GM18517 (cell line): Measurements from ENCODE around the gene PTP4A2.

Experiments
- ATAC-seq: cut with Tn5 transposase; IDR thresholded peaks from one replicate; pipeline ENCODE4 v1.9.1; 2021; ENCODE audit warnings: mild to moderate bottlenecking, moderate library complexity; ENCODE audit not compliant: unreplicated experiment

The PTP4A2 gene

DNA sequence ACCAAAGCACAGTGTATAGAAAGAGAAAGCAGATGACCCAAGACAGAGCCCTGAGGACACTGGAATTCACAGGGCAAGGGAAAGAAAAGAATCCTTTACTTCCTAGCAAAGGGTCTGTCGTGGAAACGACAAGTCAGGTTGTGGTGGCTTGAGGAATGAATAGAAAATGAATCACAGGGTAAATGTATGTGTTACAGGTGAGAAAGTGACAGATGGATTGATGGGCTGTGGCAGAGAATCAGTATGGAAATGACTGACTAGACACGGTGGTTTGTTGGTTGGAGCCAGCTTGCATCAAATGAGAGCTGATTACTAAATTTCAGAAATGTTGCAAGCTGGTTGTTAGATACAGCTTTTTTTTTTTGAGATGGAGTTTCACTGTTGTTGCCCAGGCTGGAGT, 46.9 kb downstream of the PTP4A2 start:
- ATAC-seq, result no peak

DNA sequence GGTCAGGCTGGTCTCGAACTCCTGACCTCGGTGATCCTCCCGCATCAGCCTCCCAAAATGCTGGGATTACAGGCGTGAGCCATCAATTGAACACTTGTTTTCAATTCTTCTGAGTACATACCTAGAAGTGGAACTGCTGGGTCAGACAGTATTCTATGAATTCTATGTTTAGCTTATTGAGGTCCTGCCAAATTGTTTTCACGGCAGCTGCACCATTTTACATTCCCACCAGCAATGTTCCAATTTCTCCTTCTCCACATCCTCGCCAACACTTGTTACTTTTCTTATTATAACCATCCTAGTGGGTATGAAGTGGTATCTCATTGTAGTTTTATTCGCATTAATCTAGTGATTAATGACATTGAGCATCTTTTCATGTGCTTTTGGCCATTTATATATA, 49.9 kb downstream of the PTP4A2 start:
- ATAC-seq, result no peak

DNA sequence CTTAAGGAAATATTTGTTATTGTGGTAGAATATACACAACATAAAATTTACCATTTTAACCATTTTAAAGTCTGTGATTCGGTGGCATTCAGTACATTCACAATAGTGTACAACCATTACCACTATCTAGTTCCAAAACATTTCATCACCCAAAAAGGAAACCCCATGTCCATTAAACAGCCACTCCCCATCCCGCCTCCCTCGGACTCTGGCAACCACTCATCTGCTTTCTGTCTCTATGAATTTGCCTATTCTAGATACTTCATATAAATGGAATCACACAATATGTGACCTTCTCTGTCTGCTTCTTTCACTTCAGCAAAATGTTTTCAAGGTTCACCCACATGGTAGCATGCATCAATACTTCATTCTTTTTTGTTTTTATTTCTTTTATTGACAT, 51.3 kb downstream of the PTP4A2 start:
- ATAC-seq, result no peak

DNA sequence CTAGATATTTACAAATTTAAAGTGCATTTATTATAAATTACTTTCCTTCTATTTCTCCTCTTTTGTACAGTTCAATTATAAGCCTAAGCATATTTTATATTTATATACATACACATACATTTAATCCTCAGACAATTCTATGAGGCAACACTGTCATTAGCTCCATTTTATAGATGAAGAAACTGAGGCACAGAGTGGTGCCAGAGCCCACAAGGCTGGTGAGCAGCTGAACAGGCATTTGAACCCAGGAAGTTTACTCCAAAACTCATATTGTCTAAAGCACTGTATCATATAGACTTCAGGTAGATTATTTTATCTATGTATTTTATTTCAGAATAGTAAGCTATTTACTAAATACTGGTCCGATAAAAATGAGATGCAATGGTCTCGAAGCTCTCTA, 52.3 kb downstream of the PTP4A2 start:
- ATAC-seq, result no peak

DNA sequence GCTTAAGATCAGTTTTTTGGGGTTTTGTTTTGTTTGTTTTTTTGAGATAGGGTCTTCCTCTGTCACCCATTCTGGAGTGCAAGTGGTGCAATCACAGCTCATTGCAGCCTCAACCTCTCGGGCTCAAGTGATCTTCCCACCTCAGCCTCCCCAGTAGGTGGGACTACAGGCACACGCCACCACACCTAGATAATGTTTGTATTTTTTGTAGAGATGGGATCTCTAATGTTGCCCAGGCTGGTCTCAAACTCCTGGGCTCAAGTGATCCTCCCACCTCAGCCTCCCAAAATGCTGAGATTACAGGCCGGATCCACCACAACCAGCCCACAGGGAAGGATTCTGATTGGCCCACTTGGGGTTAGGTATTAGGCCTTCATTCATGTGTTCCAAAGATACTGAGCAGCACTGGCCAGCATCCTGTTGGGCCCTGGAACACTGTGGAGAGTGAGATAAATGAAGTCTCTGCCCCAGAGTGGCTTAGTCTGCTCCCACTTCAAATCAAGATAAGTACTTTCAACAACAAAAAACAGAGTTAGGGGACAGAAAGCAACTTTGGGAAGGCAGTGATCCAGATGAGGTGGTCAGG, 54.7 kb downstream of the PTP4A2 start:
- no peak for ATAC-seq

DNA sequence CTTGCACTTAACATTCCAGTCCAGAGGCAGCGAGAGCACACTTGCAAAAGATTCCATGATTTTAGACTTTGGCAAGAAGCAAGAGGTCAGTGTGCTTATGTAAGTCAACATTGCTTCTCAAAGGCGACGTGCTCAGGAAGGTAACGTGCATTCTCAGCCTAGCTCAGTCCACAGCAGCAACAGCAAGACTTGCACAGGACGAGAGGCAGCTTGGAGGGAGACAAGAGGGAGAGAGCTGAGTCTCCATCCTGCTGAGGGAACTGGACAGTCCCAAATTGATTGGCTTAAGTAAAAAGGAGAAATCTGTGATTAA, 56.5 kb downstream of the PTP4A2 start:
- ATAC-seq, result no peak

DNA sequence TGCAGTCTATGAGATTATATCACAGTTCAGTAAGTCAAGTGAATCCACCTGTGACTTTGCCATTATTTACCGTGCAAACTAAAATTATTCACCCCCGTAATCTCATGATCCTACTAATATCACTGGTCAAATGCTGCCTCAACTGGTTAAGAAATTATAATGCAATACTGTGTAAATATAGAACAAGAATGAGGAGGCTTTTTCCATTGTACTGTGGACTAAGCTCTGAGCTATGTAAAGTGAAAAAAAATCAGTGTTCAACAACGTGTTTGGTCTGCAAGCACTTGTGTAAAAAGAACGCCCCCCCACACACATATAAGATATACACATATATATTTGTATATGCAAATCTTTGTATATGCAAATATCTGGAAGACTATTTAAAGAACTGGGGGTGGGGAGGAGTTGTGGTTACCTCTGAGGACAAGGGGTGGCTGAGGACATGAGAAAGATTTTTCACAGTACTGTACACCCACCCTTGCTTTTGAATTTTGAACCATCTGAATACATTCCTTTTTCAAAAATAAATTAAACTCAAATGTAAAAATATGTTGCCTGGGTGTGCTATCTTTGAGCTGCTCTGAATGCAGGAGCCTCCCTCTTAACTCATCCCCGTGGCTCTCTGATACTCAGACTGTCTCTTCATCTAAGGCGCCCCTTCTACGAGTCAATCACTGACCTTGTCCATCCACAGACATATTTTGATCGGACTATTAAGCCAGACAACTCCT, 57.0 kb downstream of the PTP4A2 start:
- no peak for ATAC-seq

DNA sequence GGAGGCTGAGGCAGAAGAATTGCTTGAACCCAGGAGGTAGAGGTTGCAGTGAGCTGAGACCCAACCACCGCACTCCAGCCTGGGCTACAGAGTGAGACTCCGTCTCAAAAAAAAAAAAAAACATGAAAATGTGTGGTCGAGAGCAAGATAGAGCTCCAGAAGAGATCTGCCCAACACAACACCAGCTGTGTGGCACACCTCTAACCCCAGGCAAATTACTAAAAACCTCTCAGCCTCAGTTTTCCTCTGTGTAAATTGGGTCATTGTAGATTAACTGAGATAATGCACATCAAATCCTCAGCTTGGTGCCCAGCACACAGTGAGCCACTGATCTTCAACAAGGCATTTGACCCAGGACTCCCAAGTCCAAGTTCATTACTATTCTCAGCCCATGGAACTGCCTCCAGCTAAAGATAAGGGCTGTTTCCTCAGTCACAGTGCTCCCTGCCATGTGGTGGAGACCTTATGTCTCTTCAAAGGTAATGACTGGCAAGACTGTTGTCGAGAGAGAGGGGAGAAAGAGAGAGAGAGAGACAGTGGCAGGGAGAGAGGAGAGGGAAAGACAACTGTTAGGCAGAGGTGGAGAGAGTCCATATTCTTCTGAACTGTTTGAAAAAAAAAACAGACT, 58.1 kb downstream of the PTP4A2 start:
- no peak for ATAC-seq

DNA sequence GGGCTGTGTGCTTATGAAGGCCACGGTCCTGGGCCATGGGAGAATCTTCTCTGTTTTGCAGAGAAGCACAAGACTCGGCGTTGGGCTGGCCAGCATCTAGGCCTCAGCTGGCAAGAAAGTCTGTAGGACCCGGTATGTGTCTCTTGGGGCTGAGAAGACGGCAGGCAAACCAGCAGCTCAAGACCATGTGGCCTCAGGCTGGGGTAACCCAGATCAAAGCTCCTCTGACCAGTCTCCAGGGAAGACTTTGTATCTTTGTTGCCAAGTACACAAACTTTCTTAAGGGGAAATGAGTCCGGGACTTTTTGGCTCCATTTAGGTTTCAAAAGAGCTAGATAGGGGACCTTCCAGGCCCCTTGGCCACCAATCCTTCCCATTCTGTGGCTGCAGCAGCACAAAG, 60.1 kb downstream of the PTP4A2 start:
- ATAC-seq, result no peak

DNA sequence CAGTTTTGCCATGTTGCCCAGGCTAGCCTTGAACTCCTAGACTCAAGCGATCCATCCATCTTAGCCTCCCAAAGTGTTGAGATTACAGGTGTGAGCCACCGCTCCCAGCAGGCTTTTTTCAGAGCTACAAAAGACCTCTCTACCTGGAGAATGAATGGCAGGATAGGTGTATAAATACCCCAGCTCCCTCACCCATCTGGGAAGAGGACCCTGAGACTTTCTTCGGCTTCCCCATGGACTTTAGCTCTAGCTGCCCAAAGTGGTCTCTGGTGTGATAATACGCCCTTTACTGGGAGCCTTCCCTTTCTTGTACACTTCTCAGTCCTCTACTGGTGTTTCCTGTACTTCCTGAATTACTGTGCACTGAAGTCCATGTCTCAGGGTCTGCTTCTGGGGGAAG, 60.6 kb downstream of the PTP4A2 start:
- ATAC-seq, result no peak

DNA sequence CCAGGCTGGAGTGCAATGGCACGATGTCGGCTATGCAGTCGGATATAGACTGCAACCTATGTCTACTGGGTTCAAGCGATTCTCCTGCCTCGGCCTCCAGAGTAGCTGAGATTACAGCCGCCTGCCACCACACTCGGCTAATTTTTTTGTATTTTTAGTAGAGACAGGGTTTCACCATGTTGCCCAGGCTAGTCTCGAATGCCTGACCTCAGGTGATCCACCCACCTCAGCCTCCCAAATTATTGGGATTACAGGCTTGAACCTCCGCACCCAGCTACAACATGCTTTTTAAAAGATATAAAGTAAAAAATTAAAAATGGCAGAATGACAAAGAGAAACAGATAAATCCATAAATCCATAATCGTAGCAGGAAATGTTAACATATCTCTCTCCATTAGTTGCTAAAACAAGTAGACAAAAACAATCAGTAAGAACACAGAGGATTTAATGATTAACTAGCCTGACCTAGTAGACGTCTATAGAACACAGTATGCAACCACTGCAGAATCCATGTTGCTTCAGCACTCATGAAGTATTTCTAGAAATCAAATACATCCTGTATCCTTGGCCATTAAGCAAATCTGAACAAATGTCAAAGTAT, 62.4 kb downstream of the PTP4A2 start:
- ATAC-seq, result no peak

DNA sequence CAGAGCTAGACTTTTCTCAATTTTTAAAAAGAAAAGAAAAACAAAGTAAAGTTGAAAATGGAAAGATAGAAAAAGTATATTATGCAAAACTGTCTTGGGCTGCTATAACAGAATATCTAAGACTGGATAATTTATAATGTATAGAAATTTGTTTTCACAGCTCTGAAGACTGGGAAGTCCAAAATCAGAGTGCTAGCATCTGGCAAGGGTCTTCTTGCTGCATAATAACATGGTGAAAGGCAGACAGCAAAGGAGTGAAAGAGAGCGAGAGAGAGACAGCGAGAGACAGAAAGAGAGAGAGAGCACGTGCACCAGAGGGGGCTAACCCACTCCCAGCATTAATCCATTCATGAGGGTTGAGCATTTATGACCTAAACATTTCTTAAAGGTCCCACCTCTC, 63.2 kb downstream of the PTP4A2 start:
- no peak for ATAC-seq

DNA sequence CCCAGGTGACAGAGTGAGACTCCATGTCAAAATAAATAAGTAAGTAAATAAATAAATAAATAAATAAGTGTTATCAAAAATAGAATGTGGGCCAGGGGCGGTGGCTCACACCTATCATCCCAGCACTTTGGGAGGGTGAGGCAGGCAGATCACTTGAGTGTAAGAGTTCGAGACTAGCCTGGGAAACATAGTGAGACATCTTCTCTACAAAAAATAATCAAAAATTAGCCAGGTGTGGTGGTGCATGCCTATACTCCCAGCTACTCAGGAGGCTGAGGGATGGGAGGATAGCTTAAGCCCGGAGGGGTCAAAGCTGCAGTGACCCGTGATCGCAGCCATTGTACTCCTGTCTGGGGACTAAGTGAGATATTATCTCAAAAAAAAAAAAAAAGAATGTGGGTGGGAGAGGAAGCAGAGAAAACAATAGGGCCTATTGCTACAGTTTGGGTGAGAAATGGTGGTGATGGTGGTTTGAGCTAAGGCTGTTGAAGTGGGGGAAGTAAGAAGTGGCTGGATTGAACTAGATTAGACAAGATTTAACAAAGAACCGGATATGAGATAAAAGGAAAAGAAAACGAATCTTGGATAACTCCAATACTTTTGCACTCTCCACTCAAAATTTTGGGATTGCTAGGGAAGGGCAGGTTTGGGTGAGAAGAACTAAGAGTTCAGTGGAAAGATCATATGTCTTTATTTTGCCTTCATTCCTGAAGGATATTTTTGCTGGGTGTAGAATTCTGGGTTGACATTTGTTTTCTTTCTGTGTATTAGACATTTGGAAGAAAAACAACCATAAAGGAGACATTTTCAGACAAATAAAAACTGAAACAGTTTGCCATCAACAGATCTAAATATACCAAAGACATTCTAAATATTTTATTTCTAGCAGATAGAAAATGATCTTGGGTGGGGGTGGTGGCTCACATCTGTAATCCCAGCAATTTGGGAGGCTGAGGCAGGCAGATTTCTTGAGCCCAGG, 65.2 kb downstream of the PTP4A2 start:
- ATAC-seq, result no peak

DNA sequence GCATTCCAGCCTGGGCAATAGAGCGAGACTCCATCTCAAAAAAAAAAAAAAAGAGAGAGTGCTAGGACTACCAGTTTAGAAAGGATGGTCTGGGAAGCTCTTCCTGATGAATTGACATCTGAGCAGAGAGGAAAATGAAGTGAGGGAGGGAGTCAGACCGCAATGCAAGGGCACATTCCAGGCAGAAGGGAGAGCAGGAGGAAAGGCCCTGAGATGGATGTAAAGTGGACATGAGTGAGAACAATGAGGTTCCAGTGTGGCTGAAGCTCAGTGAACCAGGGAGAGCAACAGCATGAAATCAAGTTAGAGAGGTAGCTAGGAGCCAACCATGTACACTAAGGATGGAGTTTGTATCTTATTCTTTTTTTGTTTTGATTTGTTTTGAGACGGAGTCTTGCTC, 66.5 kb downstream of the PTP4A2 start:
- no peak for ATAC-seq

DNA sequence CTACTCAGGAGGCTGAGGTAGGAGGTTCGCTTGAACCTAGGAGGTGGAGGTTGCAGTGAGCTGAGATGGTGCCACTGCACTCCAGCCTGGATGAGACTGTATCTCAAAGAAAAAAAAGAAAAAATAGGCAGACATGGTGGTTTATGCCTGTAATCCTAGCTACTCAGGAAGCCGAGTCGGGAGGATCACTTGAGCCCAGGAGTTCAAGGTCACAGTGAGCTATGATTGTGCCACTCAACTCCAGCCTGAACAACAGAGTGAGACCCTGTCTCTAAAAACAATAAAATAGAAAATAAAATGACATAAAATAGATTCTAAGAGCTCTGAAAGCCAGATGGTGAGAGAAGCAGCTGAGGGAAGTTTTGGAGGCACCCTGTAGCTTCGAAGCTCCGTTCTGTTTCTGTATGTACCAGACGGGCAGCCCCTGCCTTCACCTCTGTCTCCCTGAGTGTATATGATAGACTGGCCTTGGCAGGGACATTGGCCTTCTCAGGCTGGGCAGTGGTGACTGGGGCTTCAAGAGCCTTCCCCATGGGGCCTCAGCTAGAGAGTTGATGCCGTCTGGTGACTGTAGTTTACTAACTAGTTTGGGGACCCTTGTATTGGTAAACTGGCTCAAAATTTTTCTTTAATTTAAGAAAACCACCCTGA, 68.0 kb downstream of the PTP4A2 start:
- ATAC-seq, result no peak

DNA sequence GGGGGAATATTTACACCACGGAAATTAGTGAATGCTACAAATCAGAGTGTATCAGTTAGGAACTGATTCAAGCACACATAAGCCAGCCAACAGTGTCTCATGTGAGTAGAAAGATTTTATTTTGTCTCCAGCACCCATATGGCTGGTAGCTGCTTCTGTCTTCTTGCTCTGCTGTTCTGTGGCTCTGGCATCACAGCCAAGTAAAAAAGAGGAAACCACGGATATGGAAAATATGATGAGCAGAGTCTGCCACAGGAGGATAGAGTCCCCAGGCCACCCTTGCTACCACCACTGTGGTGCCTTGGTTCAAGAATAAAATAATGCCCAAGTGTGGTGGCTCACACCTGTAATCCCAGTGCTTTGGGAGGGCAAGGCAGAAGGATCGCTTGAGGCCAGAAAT, 68.7 kb downstream of the PTP4A2 start:
- ATAC-seq, result no peak

DNA sequence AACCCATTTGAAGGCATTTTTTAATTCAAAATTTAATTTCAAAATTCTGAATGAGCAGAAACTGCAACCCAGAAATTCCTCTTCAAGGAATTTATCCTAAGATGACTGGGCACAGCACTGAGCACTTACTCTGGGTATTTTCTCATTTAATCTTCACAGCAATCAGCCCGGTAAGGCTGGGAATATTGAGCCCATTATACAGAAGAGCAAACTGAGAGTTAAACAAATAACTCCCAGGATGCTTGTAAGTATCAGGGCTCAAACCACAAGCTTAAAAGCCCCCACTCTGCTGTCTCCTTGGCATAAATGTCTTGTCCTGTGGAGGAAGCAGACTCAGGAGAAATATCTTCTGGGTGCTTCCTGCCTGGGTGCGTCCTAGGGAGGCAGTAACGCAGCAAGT, 69.3 kb downstream of the PTP4A2 start:
- no peak for ATAC-seq

DNA sequence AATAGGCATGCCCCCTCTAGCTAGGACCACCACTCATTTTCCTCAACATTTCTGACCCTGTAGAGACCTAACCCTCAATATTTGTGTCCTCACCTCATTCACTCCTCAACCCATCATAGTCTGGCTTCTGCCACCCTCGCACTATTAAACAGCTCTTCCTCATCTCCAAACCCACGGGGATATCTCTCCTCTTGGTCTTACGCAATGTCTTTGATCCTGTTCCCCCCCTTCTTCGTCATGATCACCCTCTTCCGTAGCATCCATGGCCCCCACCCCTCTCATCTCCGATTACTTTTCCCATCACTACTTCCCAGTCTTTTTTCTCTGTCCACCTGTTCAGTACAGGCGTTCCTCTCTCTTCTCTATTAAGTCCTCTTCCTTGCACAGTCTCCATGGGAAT, 70.6 kb downstream of the PTP4A2 start:
- ATAC-seq, result no peak

DNA sequence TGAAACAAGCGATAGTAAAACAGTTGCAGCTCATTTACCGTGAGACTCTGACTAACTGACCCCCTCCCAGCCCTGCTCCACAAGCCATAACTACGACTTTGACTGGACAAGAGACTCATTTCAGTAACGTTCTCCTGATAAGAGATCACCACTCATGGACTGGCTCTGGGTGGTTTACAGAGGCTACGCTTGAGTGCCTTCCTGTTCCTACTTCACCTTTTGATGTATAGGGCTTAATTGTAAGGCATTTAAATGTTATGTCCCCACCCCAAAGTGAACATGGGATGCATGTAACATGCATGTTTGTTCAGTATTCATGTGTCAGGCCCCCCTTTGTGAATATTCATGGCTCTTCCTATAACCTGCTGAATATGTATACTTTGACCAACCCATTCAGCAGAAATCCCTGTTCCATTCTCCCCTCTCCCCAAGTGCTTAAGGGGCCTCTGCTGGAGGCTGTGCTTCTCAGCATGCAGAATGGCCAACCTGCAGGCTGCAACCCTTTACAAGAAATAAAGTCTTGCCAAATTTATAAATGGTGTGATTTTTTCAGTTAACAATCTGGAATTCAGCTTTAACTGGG, 71.6 kb downstream of the PTP4A2 start:
- no peak for ATAC-seq

DNA sequence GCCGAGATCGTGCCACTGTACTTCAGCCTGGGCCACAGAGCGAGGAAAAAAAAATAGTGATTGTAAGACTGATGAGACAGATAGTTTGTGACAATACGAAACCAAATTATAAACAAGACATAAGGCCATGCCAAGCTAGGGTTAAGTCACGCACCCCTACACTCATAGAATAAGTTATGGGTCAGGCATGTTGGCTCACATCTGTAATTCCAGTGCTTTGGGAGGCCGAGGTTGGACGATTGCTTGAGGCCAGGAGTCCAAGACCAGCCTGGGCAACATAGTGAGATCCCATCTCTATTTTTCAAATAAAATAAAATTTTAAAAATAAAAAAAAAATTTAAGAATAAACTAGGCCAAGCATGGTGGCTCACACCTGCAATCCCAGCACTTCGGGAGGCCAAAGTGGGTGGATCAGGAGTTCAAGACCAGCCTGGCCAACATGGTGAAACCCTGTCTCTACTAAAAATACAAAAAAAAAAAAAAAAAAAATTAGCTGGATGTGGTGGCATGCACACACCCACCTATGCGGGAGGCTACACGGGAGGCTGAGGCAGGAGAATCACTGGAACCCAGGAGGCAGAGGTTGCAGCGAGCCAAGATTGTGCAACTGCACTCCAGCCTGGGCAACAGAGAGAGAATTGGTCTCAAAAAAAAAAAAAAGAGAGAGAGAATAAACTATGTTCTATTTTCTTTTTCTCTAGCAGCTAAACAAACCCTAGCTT, 72.3 kb downstream of the PTP4A2 start:
- no peak for ATAC-seq
